GM18951 (cell line): ENCODE results near the gene MEPE.

Experiments used
- POLR2A ChIP-seq: IDR thresholded peaks from 4 replicates; pipeline ENCODE4 v1.6.1; 2011; ENCODE audit warnings: mild to moderate bottlenecking; ENCODE audit not compliant: insufficient read length, insufficient read depth; ENCODE audit errors: extremely low read depth
- in situ Hi-C: fragments of 300-500 bp; cut with MboI; formaldehyde crosslinking; loops from one replicate; pipeline ENCODE4 v1.12.0; 2022; ENCODE audit warnings: low sequenced_read_pairs, mixed read lengths, inconsistent platforms; ENCODE audit not compliant: unreplicated experiment

Gene MEPE

GRCh38 chr4:87849612-87850011 lies 16.8 kb downstream of the MEPE start:
- in situ Hi-C loops, result loop anchor here (10.0 to 25.0 kb wide), 4 partner anchors 125 to 663 kb away; partner anchors contain the start of genes PYURF and SPP1

GRCh38 chr4:87851332-87851731 lies 18.6 kb downstream of the MEPE start:
- in situ Hi-C loops, result loop anchor here (10.0 to 25.0 kb wide), 2 partner anchors 123 to 661 kb away; partner anchors contain the start of genes PYURF and SPP1
- no peak for TF ChIP-seq POLR2A

More at GRCh38 chr4:87849612-87850011, 16.8 kb downstream of the MEPE start:
- TF ChIP-seq POLR2A, result no peak

GRCh38 chr4:87851953-87852352 lies 19.2 kb downstream of the MEPE start:
- TF ChIP-seq POLR2A, result no peak
- in situ Hi-C loops, result loop anchor here (10.0 to 25.0 kb wide), 2 partner anchors 123 to 660 kb away; partner anchors contain the start of genes PYURF and SPP1

GRCh38 chr4:87853108-87853507 lies 20.3 kb downstream of the MEPE start:
- in situ Hi-C loops, result loop anchor here (10.0 to 25.0 kb wide), 2 partner anchors 122 to 659 kb away; partner anchors contain the start of genes PYURF and SPP1
- TF ChIP-seq POLR2A, result no peak

GRCh38 chr4:87853891-87854290 lies 21.1 kb downstream of the MEPE start:
- in situ Hi-C loops, result loop anchor here (10.0 to 25.0 kb wide), 2 partner anchors 121 to 658 kb away; partner anchors contain the start of genes PYURF and SPP1
- no peak for TF ChIP-seq POLR2A

GRCh38 chr4:87855559-87855958 lies 22.8 kb downstream of the MEPE start:
- TF ChIP-seq POLR2A, result no peak
- in situ Hi-C loops, result loop anchor here (10.0 to 25.0 kb wide), 2 partner anchors 119 to 657 kb away; partner anchors contain the start of genes PYURF and SPP1

GRCh38 chr4:87856816-87857215 lies 24.0 kb downstream of the MEPE start:
- in situ Hi-C loops, result loop anchor here (10.0 to 25.0 kb wide), 2 partner anchors 118 to 655 kb away; partner anchors contain the start of genes PYURF and SPP1
- TF ChIP-seq POLR2A, result no peak

- TF ChIP-seq POLR2A, result no peak
Observed at GRCh38 chr4:87857789-87858188, 25.0 kb downstream of the MEPE start.

GRCh38 chr4:87862236-87862635 lies 29.5 kb downstream of the MEPE start:
- TF ChIP-seq POLR2A, result no peak
- in situ Hi-C loops, result loop anchor here (25.0 kb wide), 1 partner anchor 650 kb away; the partner anchor contains the start of gene PYURF

More at GRCh38 chr4:87857789-87858188, 25.0 kb downstream of the MEPE start:
- in situ Hi-C loops, result loop anchor here (10.0 to 25.0 kb wide), 2 partner anchors 117 to 655 kb away; partner anchors contain the start of genes PYURF and SPP1

- in situ Hi-C loops, result loop anchor here (25.0 kb wide), 1 partner anchor 649 kb away; the partner anchor contains the start of gene PYURF
- no peak for TF ChIP-seq POLR2A
Observed at GRCh38 chr4:87863486-87863885, 30.7 kb downstream of the MEPE start.

- no peak for TF ChIP-seq POLR2A
- in situ Hi-C loops, result loop anchor here (25.0 kb wide), 1 partner anchor 648 kb away; the partner anchor contains the start of gene PYURF
Observed at GRCh38 chr4:87864321-87864720, 31.6 kb downstream of the MEPE start.

GRCh38 chr4:87865288-87865687 lies 32.5 kb downstream of the MEPE start:
- in situ Hi-C loops, result loop anchor here (25.0 kb wide), 1 partner anchor 647 kb away; the partner anchor contains the start of gene PYURF
- TF ChIP-seq POLR2A, result no peak

- TF ChIP-seq POLR2A, result no peak
- in situ Hi-C loops, result loop anchor here (25.0 kb wide), 1 partner anchor 646 kb away; the partner anchor contains the start of gene PYURF
Observed at GRCh38 chr4:87865960-87866598, 33.3 kb downstream of the MEPE start.
